CD4-positive, alpha-beta T cell treated with Interleukin-17A for 4 hours (primary cell): ENCODE data around the gene RNU1-3.
"Not testable (repeated sequence)": the region's sequence is repeated elsewhere in the genome, so short reads cannot be mapped to it uniquely, and the experiment has no call there.

Experiments
- DNase-seq: peaks from one replicate; pipeline ENCODE4 v3.0.0-alpha.2; 2020; ENCODE audit warnings: mixed read lengths

Gene RNU1-3

GRCh38 chr1:16666502-16667413 lies at the start of gene RNU1-3:
RNU1-3 (minus strand) TSS chr1:16666948.
- DNase-seq: not testable (repeated sequence)

- not testable (repeated sequence) for DNase-seq
These were observed 46.7 kb upstream of the RNU1-3 start for GRCh38 chr1:16713480-16713879.

GRCh38 chr1:16712984-16713383 lies 46.2 kb upstream of the RNU1-3 start:
- DNase-seq: not testable (repeated sequence)

GRCh38 chr1:16712582-16712981 lies 45.8 kb upstream of the RNU1-3 start:
- not testable (repeated sequence) for DNase-seq

GRCh38 chr1:16712131-16712530 lies 45.4 kb upstream of the RNU1-3 start:
- not testable (repeated sequence) for DNase-seq

- not testable (repeated sequence) for DNase-seq
These were observed 43.9 kb upstream of the RNU1-3 start for GRCh38 chr1:16710618-16711017.

- peak; percentile 60 for DNase-seq
These were observed 42.9 kb upstream of the RNU1-3 start for GRCh38 chr1:16709659-16710087.

- DNase-seq: not testable (repeated sequence)
These were observed 42.0 kb upstream of the RNU1-3 start for GRCh38 chr1:16708704-16709103.

GRCh38 chr1:16707130-16708093 lies 40.7 kb upstream of the RNU1-3 start:
- peak; percentile 19 for DNase-seq

- peak; percentile 1 for DNase-seq
These were observed 39.6 kb upstream of the RNU1-3 start for GRCh38 chr1:16706302-16706701.

GRCh38 chr1:16704502-16705100 lies 37.9 kb upstream of the RNU1-3 start:
- DNase-seq: not testable (repeated sequence)

GRCh38 chr1:16704076-16704475 lies 37.3 kb upstream of the RNU1-3 start:
- not testable (repeated sequence) for DNase-seq

- not testable (repeated sequence) for DNase-seq
These were observed 36.9 kb upstream of the RNU1-3 start for GRCh38 chr1:16703602-16704001.

- not testable (repeated sequence) for DNase-seq
These were observed 36.4 kb upstream of the RNU1-3 start for GRCh38 chr1:16703141-16703540.

- not testable (repeated sequence) for DNase-seq
These were observed 35.5 kb upstream of the RNU1-3 start for GRCh38 chr1:16702280-16702679.

- not testable (repeated sequence) for DNase-seq
These were observed 34.4 kb upstream of the RNU1-3 start for GRCh38 chr1:16701189-16701588.

GRCh38 chr1:16700138-16700895 lies 33.6 kb upstream of the RNU1-3 start:
- DNase-seq: not testable (repeated sequence)

- DNase-seq: peak; percentile 2
These were observed 32.7 kb upstream of the RNU1-3 start for GRCh38 chr1:16699440-16699839.

GRCh38 chr1:16697152-16697551 lies 30.4 kb upstream of the RNU1-3 start:
- DNase-seq: not testable (repeated sequence)

- peak; percentile 4 for DNase-seq
These were observed 29.9 kb upstream of the RNU1-3 start for GRCh38 chr1:16696507-16697150.

GRCh38 chr1:16694308-16694702 lies 27.6 kb upstream of the RNU1-3 start:
- DNase-seq: not testable (repeated sequence)
